Calu3 (cell line): ENCODE measurements around the gene KDM8. TPM values are rescaled to one million over a fixed set of nuclear protein-coding genes. Genes with fewer than 3 reads are reported as not detected.

Experiments
- BruUV-seq: library from RNA; stranded (reverse); fragments of 400-500 nt; replicated peaks from 2 replicates; lab custom pipeline; 2021; lab: Mats Ljungman, UMichigan
- CTCF ChIA-PET: fragments of 300-600 bp; sonication (Branson Sonifier 250); formaldehyde crosslinking; loops from one replicate; lab custom pipeline; 2022; ENCODE audit warnings: antibody characterized with exemption; lab: Charles Lee
- DNase-seq: peaks from one replicate; pipeline ENCODE4 v3.0.0; 2022
- H3K27ac Mint-ChIP-seq: one replicate; pipeline ENCODE4 v1.8.0; 2022; ENCODE audit warnings: mixed read lengths; ENCODE audit not compliant: unreplicated experiment
- H3K27me3 Mint-ChIP-seq: one replicate; pipeline ENCODE4 v1.8.0; 2022; ENCODE audit warnings: mixed read lengths; ENCODE audit not compliant: unreplicated experiment
- H3K36me3 Mint-ChIP-seq: one replicate; pipeline ENCODE4 v1.8.0; 2022; ENCODE audit warnings: mild to moderate bottlenecking, moderate library complexity, mixed read lengths; ENCODE audit not compliant: insufficient read depth, unreplicated experiment
- H3K4me1 Mint-ChIP-seq: one replicate; pipeline ENCODE4 v1.8.0; 2022; ENCODE audit warnings: mild to moderate bottlenecking, low read depth, mixed read lengths; ENCODE audit not compliant: unreplicated experiment
- H3K4me3 Mint-ChIP-seq: one replicate; pipeline ENCODE4 v1.8.0; 2022; ENCODE audit warnings: mild to moderate bottlenecking, low read depth, moderate library complexity, mixed read lengths; ENCODE audit not compliant: unreplicated experiment
- H3K9me3 Mint-ChIP-seq: one replicate; pipeline ENCODE4 v1.8.0; 2022; ENCODE audit warnings: low read depth, mixed read lengths; ENCODE audit not compliant: unreplicated experiment
- CTCF ChIP-seq: fragments of 200-600 bp; IDR thresholded peaks from one replicate; pipeline ENCODE4 v1.8.0; 2022; ENCODE audit warnings: antibody characterized with exemption; ENCODE audit not compliant: unreplicated experiment
- intact Hi-C: fragments of 100-400 bp; cut with micrococcal nuclease; formaldehyde crosslinking; loops from one replicate; pipeline ENCODE4 v1.10.0; 2022; ENCODE audit not compliant: unreplicated experiment
- total RNA-seq: library from RNA; stranded (reverse); gene quantifications from 2 replicates; pipeline ENCODE4 v1.2.3, GENCODE V29; 2022

KDM8 gene
- total RNA-seq, 1 experiment from 2014 or later: 8.4 TPM

GRCh38 chr16:27241658-27242057, 38.3 kb downstream of the KDM8 start:
- no peak for TF ChIP-seq CTCF
- no peak overlapping the region for H3K4me3 Mint-ChIP-seq
- DNase-seq: no peak
- BruUV-seq: no TSS peak
- H3K27ac Mint-ChIP-seq: no peak overlapping the region
- H3K9me3 Mint-ChIP-seq: no peaks in the 10 kb centered on the region
- CTCF ChIA-PET: interaction anchor here (0.6 kb wide), 1 partner anchor 29 kb away, joined by 10 read pairs; no protein-coding TSS in a partner anchor
- intact Hi-C loops: no loop called here
- peaks cover 7% of the 10 kb centered on the region for H3K36me3 Mint-ChIP-seq
- H3K27me3 Mint-ChIP-seq: no peaks in the 10 kb centered on the region
- peaks cover 25% of the 10 kb centered on the region for H3K4me1 Mint-ChIP-seq

- no TSS peak for BruUV-seq
- H3K27ac Mint-ChIP-seq: no peak overlapping the region
- H3K4me3 Mint-ChIP-seq: no peak overlapping the region
- peaks cover 25% of the 10 kb centered on the region for H3K4me1 Mint-ChIP-seq
- TF ChIP-seq CTCF: no peak
- H3K36me3 Mint-ChIP-seq: no peaks in the 10 kb centered on the region
- H3K9me3 Mint-ChIP-seq: no peaks in the 10 kb centered on the region
- CTCF ChIA-PET: no interaction called here
- DNase-seq: no peak
- intact Hi-C loops: no loop called here
- H3K27me3 Mint-ChIP-seq: no peaks in the 10 kb centered on the region
Measured at GRCh38 chr16:27242398-27242797, 39.1 kb downstream of the KDM8 start.

GRCh38 chr16:27242868-27243590, 39.7 kb downstream of the KDM8 start:
- no peaks in the 10 kb centered on the region for H3K36me3 Mint-ChIP-seq
- intact Hi-C loops: no loop called here
- DNase-seq: no peak
- CTCF ChIA-PET: interaction anchor here (0.5 kb wide), 1 partner anchor 31 kb away, joined by 4 read pairs; no protein-coding TSS in a partner anchor
- no peak overlapping the region for H3K4me3 Mint-ChIP-seq
- H3K4me1 Mint-ChIP-seq: peaks cover 19% of the 10 kb centered on the region
- BruUV-seq: no TSS peak
- no peak for TF ChIP-seq CTCF
- H3K27ac Mint-ChIP-seq: no peak overlapping the region
- no peaks in the 10 kb centered on the region for H3K27me3 Mint-ChIP-seq
- no peaks in the 10 kb centered on the region for H3K9me3 Mint-ChIP-seq

- Mint-ChIP-seq H3K4me1 (peaks cover 12% of the 10 kb centered on the region), H3K27ac (no peak overlapping the region), H3K27me3 (no peaks in the 10 kb centered on the region), H3K4me3 (no peak overlapping the region), H3K36me3 (no peaks in the 10 kb centered on the region), H3K9me3 (no peaks in the 10 kb centered on the region)
- intact Hi-C loops: no loop called here
- DNase-seq: no peak
- no peak for TF ChIP-seq CTCF
- CTCF ChIA-PET: interaction anchor here (0.5 kb wide), 1 partner anchor 29 kb away, joined by 4 read pairs; no protein-coding TSS in a partner anchor
- no TSS peak for BruUV-seq
Measured at GRCh38 chr16:27243725-27244362, 40.5 kb downstream of the KDM8 start.
